Measurements from ENCODE around the gene SERINC3.
A peak's percentile ranks its signal among the peaks of the same experiment; 100 is the strongest.
"Not testable (repeated sequence)": the region's sequence is repeated elsewhere in the genome, so short reads cannot be mapped to it uniquely, and the experiment has no call there.

The SERINC3 gene

DNA sequence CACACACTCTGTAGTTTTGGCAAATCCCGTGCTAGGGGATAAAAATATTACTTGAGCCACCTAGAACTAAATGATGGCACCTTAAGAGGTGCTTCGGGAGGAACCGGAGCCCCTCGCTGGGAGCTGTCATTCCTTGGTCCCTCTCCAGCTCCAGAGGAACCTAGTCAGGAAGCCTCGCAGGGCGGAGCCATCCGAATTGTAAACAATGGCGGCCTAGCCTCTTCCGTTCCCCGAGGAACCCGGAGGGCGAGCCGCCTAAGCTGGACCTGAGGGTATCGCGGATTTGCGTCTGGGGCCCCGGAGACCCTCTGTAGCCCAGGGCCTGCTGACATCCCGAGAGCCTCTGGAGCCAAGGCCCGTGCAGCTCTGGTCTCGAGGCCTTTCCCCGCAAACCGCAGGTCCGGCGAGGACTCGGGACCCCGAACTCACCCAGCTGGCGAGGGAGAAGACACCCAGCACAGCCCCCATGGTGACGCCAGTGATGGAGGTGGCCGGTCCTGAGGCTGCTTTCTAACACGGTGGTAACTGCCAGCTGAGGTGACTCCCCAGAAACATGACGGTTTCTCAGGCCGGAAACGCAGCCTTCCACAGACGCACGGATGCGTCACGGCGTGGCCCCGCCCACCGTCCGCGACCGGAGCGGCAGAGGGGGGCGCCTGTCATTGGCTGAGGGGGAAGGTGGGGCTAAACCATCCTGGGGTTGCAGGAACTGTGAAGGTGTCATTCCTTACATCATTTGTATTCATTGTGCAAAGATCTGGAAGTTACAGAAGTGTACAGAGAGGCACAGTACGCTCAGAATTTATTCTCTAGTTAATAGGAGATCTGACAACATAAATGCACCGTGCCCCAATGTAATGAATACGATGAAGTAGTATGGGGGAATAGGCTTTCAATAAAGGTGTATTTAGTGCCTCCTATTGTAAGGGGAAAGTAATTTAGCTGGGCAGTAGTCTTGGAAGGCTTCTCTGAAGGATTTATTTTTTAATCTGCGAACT is at the start of gene SERINC3:
SERINC3 (minus strand) TSS at position 587 of the 998 bp plus-strand sequence; CDS start at position 468, 119 bp downstream.
- DNase-seq: peak; percentile 95

DNA sequence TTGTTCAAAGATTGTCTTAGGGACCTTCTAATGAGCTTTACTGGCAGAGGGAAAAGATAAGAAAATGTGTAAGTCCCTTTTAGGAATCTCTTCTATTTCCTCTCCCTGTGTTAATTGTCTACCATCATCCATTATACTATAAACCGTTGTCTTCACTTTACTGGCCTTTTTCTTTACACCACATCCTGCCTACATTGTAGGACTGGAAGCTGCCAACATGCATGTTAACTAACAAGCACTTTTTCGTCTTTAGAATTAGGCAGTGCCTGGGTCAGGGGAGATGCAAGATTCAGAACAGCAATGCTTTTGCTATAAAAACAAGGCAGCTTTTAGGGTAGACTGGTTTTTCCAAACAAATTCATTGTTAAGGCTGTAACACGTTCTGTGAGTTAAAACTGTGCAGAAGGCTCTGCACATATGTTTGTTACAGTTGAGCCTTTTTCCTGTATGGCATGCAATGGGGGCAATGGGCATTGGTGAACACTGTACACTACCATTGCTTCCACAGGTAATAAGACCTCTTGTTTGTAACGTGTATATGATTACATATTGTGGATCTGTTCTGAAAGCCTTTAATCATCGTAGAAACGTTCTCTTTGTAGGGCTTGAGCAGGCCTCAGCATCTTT is 49.6 kb upstream of the SERINC3 start:
- DNase-seq: peak; percentile 83

DNA sequence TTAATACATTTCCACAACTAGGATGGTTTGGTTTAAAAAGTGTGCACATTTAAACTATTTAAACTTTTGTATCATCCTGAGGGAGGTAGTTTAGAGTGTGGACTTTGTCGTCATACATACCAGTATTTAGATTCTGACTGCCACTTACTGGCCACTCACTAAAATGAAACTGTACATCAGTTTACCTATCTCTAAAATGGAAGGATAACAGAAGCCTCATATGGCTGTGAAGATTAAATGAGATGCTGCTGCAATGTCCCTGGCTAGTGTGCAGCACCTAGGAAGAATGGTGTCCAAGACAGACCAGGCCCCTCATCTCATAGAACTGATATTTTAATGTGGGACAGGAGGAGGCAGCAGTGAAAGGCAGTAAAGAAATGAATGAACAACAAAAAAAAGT is 48.5 kb upstream of the SERINC3 start:
- DNase-seq: no peak

DNA sequence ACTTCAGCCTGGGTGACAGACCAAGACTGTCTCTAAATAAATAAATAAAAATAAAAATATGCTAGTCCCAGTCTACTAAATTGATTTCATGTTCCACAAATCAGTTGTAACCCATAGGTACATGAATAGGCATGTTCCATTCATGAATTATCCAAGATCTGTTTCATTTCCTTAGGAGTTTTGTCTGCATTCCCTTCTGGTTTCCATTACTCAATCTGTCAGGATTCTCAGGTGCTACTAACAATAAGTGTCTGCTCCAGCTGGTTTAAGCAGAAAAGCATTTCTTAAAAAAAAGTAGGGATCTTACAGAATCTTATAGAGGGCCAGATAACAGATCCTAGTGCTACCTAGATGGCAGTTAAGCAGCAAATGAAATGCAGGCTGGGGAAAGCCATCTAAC is 44.9 kb upstream of the SERINC3 start:
- DNase-seq: no peak

DNA sequence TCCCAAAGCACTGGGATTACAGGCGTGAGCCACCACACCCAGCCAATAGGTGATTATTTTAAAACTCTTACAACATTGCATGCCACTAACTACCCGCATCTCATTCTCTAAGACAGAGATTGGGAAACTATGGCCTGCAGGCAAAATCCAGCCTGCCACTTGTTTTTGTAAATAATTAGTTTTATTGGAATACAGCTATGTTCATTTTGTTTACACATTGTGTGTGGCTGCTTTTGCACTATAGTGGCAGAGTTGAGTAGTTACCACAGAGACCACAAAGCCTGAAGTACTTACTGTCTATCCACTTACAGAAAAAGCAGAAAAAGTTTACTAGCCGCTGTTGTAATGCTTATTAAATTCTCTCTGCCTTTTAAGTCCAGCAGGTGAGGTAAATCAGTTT is 44.1 kb upstream of the SERINC3 start:
- DNase-seq: no peak

DNA sequence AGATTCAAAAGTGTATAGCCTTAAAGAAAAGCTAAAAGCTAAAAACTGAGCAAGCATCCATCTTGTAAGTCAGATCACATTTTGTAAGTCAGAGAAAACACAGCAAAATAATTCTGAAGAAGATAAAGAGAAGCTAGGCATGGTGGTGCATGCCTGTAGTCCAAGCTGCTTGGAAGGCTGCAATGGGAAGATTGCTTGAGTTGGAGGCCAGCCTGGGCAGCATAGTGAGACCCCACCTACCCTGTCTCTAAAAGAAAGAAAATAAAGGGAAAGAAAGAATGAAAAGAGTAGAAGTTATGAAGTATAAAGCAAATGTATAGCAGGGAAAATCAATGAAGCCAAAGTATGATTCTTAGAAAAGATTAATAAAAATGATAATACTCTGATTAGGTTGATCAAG is 40.0 kb upstream of the SERINC3 start:
- DNase-seq: no peak

DNA sequence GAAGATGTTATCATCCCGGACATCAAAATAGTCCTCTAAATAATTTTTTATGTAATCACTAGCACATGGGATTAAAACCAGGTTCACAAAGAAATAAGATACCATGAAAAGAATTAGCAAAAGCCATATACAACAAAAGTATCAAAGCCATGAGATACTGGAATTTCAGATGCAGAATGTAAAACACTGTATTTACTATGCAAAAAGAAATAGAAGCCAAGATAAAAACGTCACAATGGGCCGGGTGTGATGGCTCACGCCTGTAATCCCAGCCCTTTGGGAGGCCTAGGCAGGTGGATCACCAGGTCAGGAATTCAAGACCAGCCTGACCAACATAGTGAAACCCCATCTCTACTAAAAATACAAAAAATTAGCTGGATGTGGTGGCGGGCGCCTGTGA is 38.9 kb upstream of the SERINC3 start:
- DNase-seq: not testable (repeated sequence)

DNA sequence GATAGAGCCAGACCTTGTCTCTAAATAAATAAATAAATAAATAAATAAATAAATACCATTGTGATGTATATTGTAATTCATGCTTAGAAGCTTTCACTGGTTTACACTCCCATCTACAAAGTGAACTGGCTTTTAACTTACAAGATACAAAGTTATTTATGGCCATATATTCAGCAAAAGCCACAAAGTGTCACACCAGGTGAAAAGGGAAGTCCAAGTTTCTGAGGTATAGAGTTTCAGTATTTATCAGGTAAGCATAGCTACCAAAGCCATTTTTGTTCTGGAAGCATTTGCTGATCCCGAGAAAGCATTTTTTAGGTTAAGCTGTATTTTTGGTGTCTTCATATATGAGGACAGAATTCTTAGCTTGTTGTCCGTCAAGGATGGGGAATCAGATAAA is 38.4 kb upstream of the SERINC3 start:
- no peak for DNase-seq

DNA sequence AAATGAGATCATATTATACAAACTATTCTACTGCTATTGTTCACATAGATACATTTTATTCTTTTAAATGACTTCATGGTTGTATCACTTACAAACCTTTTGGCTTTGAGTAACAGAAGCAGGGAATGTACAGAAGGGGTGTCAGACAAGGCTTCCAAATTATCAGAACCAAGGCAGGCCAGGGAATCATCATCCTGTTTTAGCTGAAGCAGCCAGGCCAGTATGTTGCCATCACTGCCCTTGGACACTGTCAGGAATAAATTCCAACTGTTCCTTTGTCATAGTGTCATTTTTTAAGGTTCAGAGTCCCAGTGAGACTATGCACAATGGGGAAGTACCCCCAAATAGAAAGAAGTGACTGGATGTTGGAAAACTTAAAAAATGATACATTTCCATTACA is 37.4 kb upstream of the SERINC3 start:
- DNase-seq: no peak

DNA sequence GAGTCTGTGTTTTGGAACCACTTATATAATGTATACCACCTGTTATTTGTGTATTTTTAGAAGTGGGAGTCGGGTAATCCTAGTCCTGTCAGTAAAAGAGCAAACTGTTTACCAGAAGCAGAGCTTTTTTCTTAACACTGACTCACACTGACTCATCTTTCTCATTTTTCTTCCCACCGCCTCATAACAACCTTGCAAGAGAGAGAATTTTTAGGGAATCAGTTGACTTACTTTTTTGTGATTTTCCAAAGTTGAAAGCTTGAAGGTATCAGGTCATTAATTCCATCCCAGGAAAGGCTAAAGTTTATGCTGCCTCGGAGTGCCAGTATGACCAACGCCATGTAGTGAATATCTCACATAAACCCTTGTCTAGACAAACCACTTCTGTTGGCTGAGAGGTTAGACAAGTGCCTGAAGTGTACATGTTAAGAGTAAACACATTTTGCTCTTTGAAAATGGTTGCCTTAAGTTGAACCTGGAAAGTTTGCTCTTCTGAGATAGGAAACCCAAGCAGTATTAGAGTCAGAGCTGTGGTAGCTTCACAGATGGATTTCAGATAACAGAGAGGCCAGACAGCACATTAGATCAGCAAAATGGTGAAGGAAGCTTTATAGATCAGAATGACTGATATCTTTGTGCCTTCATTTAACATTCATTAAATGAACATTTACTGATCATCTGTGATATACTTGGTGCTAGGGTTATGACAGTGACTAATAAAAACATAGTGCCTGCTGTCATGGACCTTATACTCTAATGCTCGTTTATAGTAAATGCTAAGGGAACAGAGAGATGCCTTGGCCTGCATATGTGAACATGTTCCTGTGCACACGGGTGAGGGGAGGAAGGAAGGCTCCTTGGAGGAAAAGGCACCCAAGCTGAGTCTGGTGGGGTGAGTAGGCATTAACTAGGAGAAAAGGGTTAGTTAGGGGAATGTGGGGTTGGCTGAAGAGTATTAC is 31.4 kb upstream of the SERINC3 start:
- peak; percentile 91 for DNase-seq

DNA sequence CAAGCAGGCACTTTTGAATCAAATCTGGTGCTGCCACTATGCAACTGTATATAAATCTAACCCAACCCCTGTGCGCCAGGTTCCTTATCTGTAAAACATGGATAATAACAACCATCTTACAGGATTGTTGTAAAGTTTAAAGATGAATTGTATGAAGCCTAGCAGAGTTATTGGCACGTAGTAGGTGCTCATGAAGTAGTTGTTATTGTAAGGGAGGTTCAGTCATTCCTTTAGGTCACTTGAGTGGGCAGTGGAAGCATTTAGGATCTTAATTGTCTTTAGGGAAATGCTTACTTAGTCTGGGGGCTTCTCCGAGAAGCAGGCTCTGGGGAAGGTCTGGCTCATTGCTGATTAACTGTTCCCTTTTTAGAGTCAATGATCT is 30.7 kb upstream of the SERINC3 start:
- no peak for DNase-seq

DNA sequence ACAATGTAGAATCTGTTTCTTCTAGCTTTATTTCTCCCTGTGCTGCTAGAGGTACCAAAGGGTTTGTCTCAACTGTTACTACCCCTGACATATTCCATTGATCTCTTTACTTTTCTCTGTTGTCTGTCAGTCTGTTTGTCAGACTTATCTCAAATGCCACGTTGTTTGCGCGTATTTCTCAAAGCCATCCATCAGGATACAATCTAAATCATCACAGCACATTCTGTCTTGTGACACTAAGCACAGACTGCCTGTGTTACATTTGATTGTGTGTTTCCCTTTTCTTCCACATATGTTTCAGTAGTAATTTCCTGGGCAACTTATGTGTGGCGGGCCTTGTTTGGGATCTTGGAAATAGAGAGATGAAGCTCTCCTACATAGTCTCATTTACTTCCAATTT is 30.2 kb upstream of the SERINC3 start:
- DNase-seq: no peak

DNA sequence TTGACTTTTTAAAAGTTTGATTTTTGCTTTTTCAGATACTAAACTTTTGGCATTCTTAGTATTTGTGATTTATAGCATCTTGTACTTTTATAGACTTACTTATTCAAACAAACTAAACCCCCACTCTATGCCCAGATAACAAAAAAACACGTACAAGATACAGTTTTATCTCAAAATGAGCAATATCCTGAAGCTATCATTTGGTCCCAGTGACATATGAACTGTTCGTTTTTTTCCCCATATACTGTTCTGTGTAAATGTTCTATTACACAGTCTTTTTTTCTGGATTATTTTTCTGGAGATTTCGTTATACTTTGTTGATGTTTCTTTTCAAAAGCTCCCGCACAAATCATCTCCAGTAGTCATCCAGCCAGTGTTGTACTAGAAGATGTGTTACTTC is 27.3 kb upstream of the SERINC3 start:
- no peak for DNase-seq

DNA sequence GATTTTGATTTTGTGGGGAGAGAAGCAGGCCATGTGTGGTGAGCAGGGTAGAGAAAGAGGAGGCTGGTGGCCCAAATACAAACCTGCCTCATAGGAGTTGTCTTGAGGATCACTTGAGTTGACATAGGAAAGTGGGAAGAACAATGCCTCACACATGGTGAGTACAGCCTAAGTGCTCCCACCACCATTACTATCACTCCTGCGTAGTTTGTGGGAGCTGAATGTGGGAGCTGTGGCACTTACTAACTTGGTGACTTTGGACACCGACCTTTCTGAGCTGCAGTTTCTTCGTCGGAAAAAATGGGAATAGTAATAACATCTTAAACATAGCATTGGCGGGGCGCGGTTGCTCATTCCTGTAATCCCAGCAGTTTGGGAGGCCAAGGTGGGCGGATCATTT is 25.5 kb upstream of the SERINC3 start:
- no peak for DNase-seq

DNA sequence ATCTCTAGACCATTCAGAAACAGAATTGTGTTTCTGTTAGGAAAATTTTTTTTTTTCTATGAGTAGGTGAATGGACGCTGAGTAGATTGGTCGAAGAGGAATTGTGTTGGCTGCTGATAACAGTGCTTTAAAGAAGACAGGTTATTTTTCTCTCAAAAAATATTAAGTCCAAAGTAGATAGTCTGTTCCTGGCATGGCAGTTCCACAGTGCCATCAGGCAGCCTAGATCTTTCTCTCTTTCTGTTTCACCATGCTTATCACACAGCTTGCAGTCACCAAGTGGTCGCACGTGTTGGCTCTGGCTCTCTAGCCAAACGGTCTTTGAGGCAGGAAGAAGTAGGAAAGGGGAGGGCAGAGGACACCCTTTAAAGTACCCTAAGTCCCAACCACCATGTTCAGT is 22.4 kb upstream of the SERINC3 start:
- no peak for DNase-seq

DNA sequence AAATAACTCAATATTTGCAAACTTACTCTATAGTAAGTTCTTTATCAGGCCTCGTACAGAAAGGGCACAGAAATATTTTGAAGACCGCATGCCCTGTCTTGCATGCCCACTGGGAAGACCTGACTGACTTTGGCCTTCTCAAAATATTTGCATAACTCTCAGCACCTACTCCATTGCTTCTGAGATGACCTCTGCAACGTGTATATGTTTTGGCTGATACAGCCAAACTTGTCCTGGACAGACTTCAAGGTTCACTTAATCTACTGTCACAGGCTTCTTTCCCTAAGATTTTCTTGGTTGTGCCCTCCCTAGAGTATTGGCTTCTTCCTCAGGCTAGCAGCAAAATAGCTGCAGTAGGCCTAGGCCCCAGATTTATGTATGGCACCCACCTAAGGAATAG is 21.5 kb upstream of the SERINC3 start:
- DNase-seq: no peak

DNA sequence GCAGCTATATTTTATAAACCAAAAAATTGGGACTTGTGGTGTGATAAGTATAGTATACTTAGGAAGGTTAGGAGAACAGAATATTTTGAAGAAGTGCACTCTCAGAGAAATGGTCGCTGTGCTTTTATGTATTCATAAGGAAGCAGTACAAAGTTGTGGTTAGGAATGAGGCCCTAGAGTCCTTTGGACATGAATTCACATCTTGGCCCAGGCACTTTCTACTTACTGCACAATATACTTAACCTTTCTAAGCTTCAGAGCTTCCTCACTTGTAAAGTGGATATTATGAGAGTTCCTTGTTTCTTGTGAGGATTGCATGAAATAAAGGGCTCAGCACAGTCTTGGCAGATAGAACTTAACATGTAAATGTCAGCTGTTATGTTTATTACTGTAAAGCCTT is 21.0 kb upstream of the SERINC3 start:
- DNase-seq: no peak

DNA sequence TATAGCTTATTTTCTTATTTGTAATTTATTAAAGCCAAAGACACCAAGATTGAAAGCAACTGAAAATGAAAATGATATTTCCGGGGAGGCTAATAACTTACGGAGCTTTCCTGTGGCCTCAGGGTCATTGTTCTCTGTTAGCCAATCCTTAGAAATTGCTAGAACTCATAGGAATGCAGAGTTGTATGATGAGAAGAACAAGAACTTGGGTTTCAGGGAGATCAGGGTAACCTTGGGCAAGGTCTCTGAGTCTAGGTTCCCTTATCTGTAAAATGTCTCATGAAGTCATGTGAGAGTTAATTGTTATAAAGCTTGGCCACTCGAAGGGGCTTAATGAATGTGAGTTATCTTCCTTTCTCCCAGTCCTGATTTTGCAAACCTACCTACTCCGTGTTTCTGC is 20.1 kb upstream of the SERINC3 start:
- no peak for DNase-seq

DNA sequence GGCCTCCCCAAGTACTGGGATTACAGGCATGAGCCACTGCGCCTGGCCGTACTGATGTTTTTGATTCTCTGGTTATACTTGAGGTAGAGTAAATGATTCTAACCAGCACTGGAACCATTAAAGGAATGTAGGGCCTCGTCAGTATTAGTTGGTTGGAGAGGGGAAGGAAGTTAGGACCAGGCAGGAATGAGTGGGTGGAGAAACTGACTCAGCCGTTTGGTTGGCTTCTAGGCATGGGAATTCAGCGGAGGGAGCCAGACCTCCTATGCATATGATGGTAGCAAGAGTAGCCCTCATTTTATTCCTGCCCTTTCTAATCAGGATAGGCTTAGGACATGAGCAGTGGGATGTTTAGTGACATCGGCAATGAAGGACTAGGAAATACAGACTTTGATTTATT is 19.0 kb upstream of the SERINC3 start:
- peak; percentile 78 for DNase-seq

DNA sequence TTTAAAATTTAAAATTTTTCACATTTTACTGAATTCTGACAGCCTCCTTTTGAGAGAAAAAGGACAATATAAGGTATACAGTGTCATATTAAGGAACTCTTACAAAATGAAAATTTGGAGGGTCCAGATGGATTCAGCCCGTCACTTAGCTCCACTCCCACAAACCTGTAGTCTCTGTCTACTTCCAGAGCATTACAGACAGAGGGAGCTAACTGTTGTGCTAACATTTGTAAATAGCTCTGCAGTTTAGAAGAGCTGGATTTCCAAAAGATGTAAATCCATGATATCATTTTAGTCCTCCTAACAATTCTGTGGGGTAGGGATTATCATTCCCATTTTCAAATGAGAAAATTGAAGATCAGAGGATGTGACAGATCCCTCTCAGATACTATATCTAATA is 16.1 kb upstream of the SERINC3 start:
- DNase-seq: no peak

DNA sequence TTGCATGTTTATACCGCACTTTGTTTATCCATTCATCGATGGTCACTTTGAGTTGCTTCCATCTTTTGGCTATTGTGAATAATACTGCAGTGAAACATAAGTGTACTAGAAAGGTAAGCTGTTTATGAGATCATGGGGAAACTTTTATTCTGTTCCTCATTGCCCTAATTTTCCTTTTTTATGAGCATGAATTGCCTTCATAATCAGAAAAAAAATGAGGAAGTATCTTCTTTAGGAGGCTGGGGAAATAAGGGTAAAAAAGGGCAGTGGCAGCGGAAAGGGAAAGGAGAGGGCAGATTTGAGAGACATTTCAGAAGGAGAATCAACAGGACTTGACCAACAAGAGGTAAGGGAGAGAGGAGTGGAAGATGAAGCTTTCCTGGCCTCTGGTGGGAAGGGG is 14.3 kb upstream of the SERINC3 start:
- DNase-seq: no peak

DNA sequence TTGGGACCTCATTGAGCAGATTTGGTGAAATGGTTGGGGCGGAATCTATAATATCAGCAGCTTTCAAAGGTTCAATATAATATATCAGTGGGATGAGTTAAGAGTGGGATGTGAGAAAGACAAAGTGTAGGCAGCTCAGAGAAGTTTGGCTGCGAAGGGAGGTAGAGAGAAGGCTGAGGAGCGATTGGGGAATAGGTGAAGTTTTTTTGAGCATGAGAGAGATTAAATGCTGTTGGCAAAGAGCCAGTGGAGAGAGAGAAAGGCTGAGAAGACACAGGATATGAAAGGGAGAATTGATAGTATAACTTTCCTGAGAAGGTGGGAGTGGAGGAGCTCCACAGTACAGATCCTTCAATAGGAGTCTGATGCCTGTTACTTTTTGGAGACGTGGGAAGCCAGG is 12.1 kb upstream of the SERINC3 start:
- no peak for DNase-seq

DNA sequence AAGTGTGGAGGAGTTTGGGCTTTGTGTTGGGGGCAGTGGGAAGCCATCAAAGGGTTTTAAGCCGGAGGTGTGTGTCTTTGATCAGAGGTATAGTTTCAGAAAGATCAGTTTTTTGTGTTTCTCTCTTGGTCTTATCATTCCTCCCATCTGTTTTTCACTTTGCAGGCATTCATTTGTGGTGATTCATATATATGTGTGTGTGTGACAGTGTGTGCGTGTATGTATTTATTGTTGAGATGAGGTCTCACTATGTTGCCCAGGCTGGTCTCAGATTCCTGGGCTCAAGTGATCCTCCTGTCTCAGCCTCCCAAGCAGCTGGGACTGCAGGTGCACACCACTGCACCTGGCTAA is 11.1 kb upstream of the SERINC3 start:
- DNase-seq: peak; percentile 71
